ENCODE measurements around the gene GPC6.
A peak's percentile ranks its signal among the peaks of the same experiment; 100 is the strongest.

The GPC6 gene

GRCh38 chr13:94088742-94089141 lies 862.1 kb downstream of the GPC6 start:
- no peak for DNase-seq
- Histone ChIP-seq H4K8ac (ENCODE audit: low read length) (no peak overlapping the region), H3K23ac (ENCODE audit: low read length in 2 of 2) (no peak overlapping the region), H4K91ac (ENCODE audit: low read length) (no peak overlapping the region), H2BK15ac (ENCODE audit: low read depth, poor library complexity, severe bottlenecking) (no peak overlapping the region), H3K18ac (ENCODE audit: low read depth in 1 of 2, low read length in 2 of 2) (no peak overlapping the region), H3K4me2 (ENCODE audit: low read length, poor library complexity, severe bottlenecking) (no peak overlapping the region), H3K4me3 (ENCODE audit: insufficient read depth in 1 of 2, low read depth in 1 of 2, low read length in 2 of 2) (no peak overlapping the region), H3K14ac (ENCODE audit: low read length in 2 of 2) (no peak overlapping the region), H3K9me3 (ENCODE audit: control insufficient read depth, low read length) (peaks cover 14% of the 10 kb centered on the region), H3K4ac (ENCODE audit: low read depth in 1 of 2, low read length in 2 of 2) (no peak overlapping the region), H2BK120ac (ENCODE audit: low read depth, low read length) (no peak overlapping the region), H3K36me3 (ENCODE audit: control insufficient read depth in 1 of 2, insufficient read depth in 2 of 2, low read depth in 1 of 2, low read length in 2 of 2) (no peaks in the 10 kb centered on the region), H3K4me1 (ENCODE audit: control insufficient read depth, insufficient read depth, low read depth, low read length) (no peaks in the 10 kb centered on the region), H2BK12ac (ENCODE audit: low read length in 2 of 2) (no peak overlapping the region), H3K27me3 (ENCODE audit: control insufficient read depth in 1 of 2, insufficient read depth in 1 of 2, low read length in 2 of 2) (no peaks in the 10 kb centered on the region), H2AFZ (ENCODE audit: low read depth, low read length) (no peak overlapping the region), H2BK5ac (ENCODE audit: low read depth, low read length, poor library complexity, severe bottlenecking) (no peak overlapping the region), H2AK5ac (ENCODE audit: low read length, severe bottlenecking) (no peak overlapping the region), H3K27ac (ENCODE audit: low read length, poor library complexity, severe bottlenecking) (no peak overlapping the region), H3K9ac (ENCODE audit: low read length) (no peak overlapping the region), H3K79me1 (replicated peaks; ENCODE audit: low read length, poor library complexity, severe bottlenecking) (no peaks in the 10 kb centered on the region)
- 73% methylated on average over 4 of the region's 4 CpGs for WGBS

GRCh38 chr13:94090773-94091480 lies 864.3 kb downstream of the GPC6 start:
- no peaks in the 10 kb centered on the region for H3K79me1 ChIP-seq (replicated peaks; ENCODE audit: low read length, poor library complexity, severe bottlenecking)
- peak; percentile 35 for DNase-seq
- no peaks in the 10 kb centered on the region for H3K4me1 ChIP-seq (ENCODE audit: control insufficient read depth, insufficient read depth, low read depth, low read length)
- no CpG with 5 or more reads among the region's 3 CpGs for WGBS
- H2AK5ac ChIP-seq (ENCODE audit: low read length, severe bottlenecking), result no peak overlapping the region
- no peak overlapping the region for H3K4ac ChIP-seq (ENCODE audit: low read depth in 1 of 2, low read length in 2 of 2)
- no peak overlapping the region for H3K23ac ChIP-seq (ENCODE audit: low read length in 2 of 2)
- H3K36me3 ChIP-seq (ENCODE audit: control insufficient read depth in 1 of 2, insufficient read depth in 2 of 2, low read depth in 1 of 2, low read length in 2 of 2), result no peaks in the 10 kb centered on the region
- no peak overlapping the region for H2BK15ac ChIP-seq (ENCODE audit: low read depth, poor library complexity, severe bottlenecking)
- H2BK120ac ChIP-seq (ENCODE audit: low read depth, low read length), result no peak overlapping the region
- H3K14ac ChIP-seq (ENCODE audit: low read length in 2 of 2), result no peak overlapping the region
- H2BK5ac ChIP-seq (ENCODE audit: low read depth, low read length, poor library complexity, severe bottlenecking), result no peak overlapping the region
- H3K4me2 ChIP-seq (ENCODE audit: low read length, poor library complexity, severe bottlenecking), result no peak overlapping the region
- H2AFZ ChIP-seq (ENCODE audit: low read depth, low read length), result no peak overlapping the region
- peak overlapping the region in 1 of 2 experiments; percentile 34 for H3K4me3 ChIP-seq (ENCODE audit: insufficient read depth in 1 of 2, low read depth in 1 of 2, low read length in 2 of 2)
- no peaks in the 10 kb centered on the region for H3K27me3 ChIP-seq (ENCODE audit: control insufficient read depth in 1 of 2, insufficient read depth in 1 of 2, low read length in 2 of 2)
- no peak overlapping the region for H3K27ac ChIP-seq (ENCODE audit: low read length, poor library complexity, severe bottlenecking)
- no peak overlapping the region for H3K9ac ChIP-seq (ENCODE audit: low read length)
- H2BK12ac ChIP-seq (ENCODE audit: low read length in 2 of 2), result no peak overlapping the region
- no peak overlapping the region for H4K91ac ChIP-seq (ENCODE audit: low read length)
- no peak overlapping the region for H3K18ac ChIP-seq (ENCODE audit: low read depth in 1 of 2, low read length in 2 of 2)
- no peak overlapping the region for H4K8ac ChIP-seq (ENCODE audit: low read length)
- peaks cover 14% of the 10 kb centered on the region for H3K9me3 ChIP-seq (ENCODE audit: control insufficient read depth, low read length)

- Histone ChIP-seq H3K27me3 (ENCODE audit: control insufficient read depth in 1 of 2, insufficient read depth in 1 of 2, low read length in 2 of 2) (no peaks in the 10 kb centered on the region), H3K4me3 (ENCODE audit: insufficient read depth in 1 of 2, low read depth in 1 of 2, low read length in 2 of 2) (no peak overlapping the region), H3K4me2 (ENCODE audit: low read length, poor library complexity, severe bottlenecking) (no peak overlapping the region), H2BK15ac (ENCODE audit: low read depth, poor library complexity, severe bottlenecking) (no peak overlapping the region), H4K91ac (ENCODE audit: low read length) (no peak overlapping the region), H2AK5ac (ENCODE audit: low read length, severe bottlenecking) (no peak overlapping the region), H3K9me3 (ENCODE audit: control insufficient read depth, low read length) (peaks cover 14% of the 10 kb centered on the region), H3K18ac (ENCODE audit: low read depth in 1 of 2, low read length in 2 of 2) (no peak overlapping the region), H3K9ac (ENCODE audit: low read length) (no peak overlapping the region), H4K8ac (ENCODE audit: low read length) (no peak overlapping the region), H2BK12ac (ENCODE audit: low read length in 2 of 2) (no peak overlapping the region), H3K23ac (ENCODE audit: low read length in 2 of 2) (no peak overlapping the region), H2BK120ac (ENCODE audit: low read depth, low read length) (no peak overlapping the region), H3K4me1 (ENCODE audit: control insufficient read depth, insufficient read depth, low read depth, low read length) (no peaks in the 10 kb centered on the region), H2BK5ac (ENCODE audit: low read depth, low read length, poor library complexity, severe bottlenecking) (no peak overlapping the region), H3K79me1 (replicated peaks; ENCODE audit: low read length, poor library complexity, severe bottlenecking) (no peaks in the 10 kb centered on the region), H3K36me3 (ENCODE audit: control insufficient read depth in 1 of 2, insufficient read depth in 2 of 2, low read depth in 1 of 2, low read length in 2 of 2) (no peaks in the 10 kb centered on the region), H3K4ac (ENCODE audit: low read depth in 1 of 2, low read length in 2 of 2) (no peak overlapping the region), H2AFZ (ENCODE audit: low read depth, low read length) (no peak overlapping the region), H3K14ac (ENCODE audit: low read length in 2 of 2) (no peak overlapping the region), H3K27ac (ENCODE audit: low read length, poor library complexity, severe bottlenecking) (no peak overlapping the region)
- 71% methylated on average over 2 of the region's 2 CpGs for WGBS
- no peak for DNase-seq
These were observed 867.2 kb downstream of the GPC6 start for GRCh38 chr13:94093652-94094315.

GRCh38 chr13:94109715-94110374 lies 883.2 kb downstream of the GPC6 start:
- Histone ChIP-seq H2AFZ (ENCODE audit: low read depth, low read length) (no peak overlapping the region), H4K8ac (ENCODE audit: low read length) (no peak overlapping the region), H4K91ac (ENCODE audit: low read length) (no peak overlapping the region), H3K27me3 (ENCODE audit: control insufficient read depth in 1 of 2, insufficient read depth in 1 of 2, low read length in 2 of 2) (no peaks in the 10 kb centered on the region), H3K4ac (ENCODE audit: low read depth in 1 of 2, low read length in 2 of 2) (no peak overlapping the region), H3K9me3 (ENCODE audit: control insufficient read depth, low read length) (no peaks in the 10 kb centered on the region), H2AK5ac (ENCODE audit: low read length, severe bottlenecking) (no peak overlapping the region), H3K18ac (ENCODE audit: low read depth in 1 of 2, low read length in 2 of 2) (no peak overlapping the region), H2BK5ac (ENCODE audit: low read depth, low read length, poor library complexity, severe bottlenecking) (no peak overlapping the region), H3K4me2 (ENCODE audit: low read length, poor library complexity, severe bottlenecking) (no peak overlapping the region), H2BK15ac (ENCODE audit: low read depth, poor library complexity, severe bottlenecking) (no peak overlapping the region), H2BK12ac (ENCODE audit: low read length in 2 of 2) (no peak overlapping the region), H3K4me3 (ENCODE audit: insufficient read depth in 1 of 2, low read depth in 1 of 2, low read length in 2 of 2) (no peak overlapping the region), H3K23ac (ENCODE audit: low read length in 2 of 2) (no peak overlapping the region), H3K14ac (ENCODE audit: low read length in 2 of 2) (no peak overlapping the region), H3K79me1 (replicated peaks; ENCODE audit: low read length, poor library complexity, severe bottlenecking) (no peaks in the 10 kb centered on the region), H3K9ac (ENCODE audit: low read length) (no peak overlapping the region), H2BK120ac (ENCODE audit: low read depth, low read length) (no peak overlapping the region), H3K27ac (ENCODE audit: low read length, poor library complexity, severe bottlenecking) (no peak overlapping the region), H3K36me3 (ENCODE audit: control insufficient read depth in 1 of 2, insufficient read depth in 2 of 2, low read depth in 1 of 2, low read length in 2 of 2) (no peaks in the 10 kb centered on the region), H3K4me1 (ENCODE audit: control insufficient read depth, insufficient read depth, low read depth, low read length) (peaks cover 1% of the 10 kb centered on the region)
- DNase-seq, result no peak
- 97% methylated on average over 2 of the region's 2 CpGs for WGBS

Data from mesenchymal stem cell (in vitro differentiated cells and primary cell).